Stimulated activated CD4-positive, alpha-beta T cell treated with anti-CD3 and anti-CD28 coated beads, Interleukin-15, amount 100 ng/mL, for 1 hour (primary cell): Measurements from ENCODE around the gene ABCG2.
A peak's percentile ranks its signal among the peaks of the same experiment; 100 is the strongest.

Experiments
- DNase-seq, 2 donors: peaks; one replicate each; pipeline ENCODE4 v3.0.0-alpha.2; 2020; ENCODE audit warnings: low read depth in 1 of 2, low spot score in 1 of 2

Gene ABCG2

GRCh38 chr4:88158489-88159228 lies at the start of gene ABCG2:
TSS of gene ABCG2 (minus strand) at chr4:88158639. CDS start at chr4:88139995, 18,644 bp downstream.
- peak in 1 of 2 donors; percentile 12 for DNase-seq

GRCh38 chr4:88208156-88208555 lies 49.7 kb upstream of the ABCG2 start:
- DNase-seq = no peak

- DNase-seq = no peak
These were observed 48.7 kb upstream of the ABCG2 start for GRCh38 chr4:88207171-88207570.

- DNase-seq = no peak
These were observed 46.4 kb upstream of the ABCG2 start for GRCh38 chr4:88204882-88205281.

GRCh38 chr4:88202443-88202842 lies 44.0 kb upstream of the ABCG2 start:
- no peak for DNase-seq

GRCh38 chr4:88200186-88200585 lies 41.7 kb upstream of the ABCG2 start:
- no peak for DNase-seq

DNA sequence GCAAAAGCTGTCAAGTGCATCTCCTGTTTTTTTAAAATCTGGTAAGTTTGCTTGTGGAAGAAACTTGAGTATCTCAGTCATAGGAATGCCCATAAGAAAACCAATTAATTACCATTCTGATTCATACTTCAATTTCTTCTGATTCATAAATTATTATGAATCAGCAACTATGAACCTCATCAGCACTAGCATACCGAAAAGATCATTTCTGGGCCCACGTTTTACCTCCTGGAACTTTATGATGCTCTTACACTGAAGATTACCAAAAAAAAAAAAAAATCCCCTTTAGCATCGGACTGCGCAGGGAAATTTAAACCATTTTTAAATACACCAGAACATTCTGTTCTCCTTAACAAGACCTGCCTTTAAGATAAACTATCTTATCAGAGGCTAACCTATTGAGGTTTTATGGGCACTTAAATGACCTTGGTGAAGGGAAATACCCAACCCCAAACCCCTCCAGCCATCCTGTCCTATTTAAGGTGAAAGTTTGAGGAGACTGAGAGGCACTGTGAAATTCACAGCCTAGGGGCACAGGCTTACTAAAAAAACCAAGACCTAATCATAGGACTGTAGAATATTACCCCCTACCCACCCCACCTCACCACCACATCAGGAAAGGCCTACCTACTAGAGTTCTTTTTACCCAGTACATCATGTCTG lies 38.2 kb upstream of the ABCG2 start:
- DNase-seq = no peak

DNA sequence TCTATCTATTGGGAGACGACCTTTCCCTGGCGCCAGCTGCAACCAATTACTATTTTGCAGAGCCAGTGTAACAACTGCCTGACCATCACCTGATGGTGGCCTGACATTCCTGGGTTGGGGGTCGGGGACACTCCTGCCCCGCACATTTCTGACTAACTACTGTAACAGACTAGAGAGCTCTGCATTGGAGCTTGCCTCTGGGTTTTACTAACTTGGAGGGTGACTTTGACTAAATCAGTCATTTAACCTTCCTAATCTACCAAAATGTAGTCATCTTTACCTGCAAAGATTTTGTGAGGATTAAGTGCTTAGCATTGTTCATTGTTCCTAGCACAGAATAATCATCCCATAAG lies 37.5 kb upstream of the ABCG2 start:
- no peak for DNase-seq

DNA sequence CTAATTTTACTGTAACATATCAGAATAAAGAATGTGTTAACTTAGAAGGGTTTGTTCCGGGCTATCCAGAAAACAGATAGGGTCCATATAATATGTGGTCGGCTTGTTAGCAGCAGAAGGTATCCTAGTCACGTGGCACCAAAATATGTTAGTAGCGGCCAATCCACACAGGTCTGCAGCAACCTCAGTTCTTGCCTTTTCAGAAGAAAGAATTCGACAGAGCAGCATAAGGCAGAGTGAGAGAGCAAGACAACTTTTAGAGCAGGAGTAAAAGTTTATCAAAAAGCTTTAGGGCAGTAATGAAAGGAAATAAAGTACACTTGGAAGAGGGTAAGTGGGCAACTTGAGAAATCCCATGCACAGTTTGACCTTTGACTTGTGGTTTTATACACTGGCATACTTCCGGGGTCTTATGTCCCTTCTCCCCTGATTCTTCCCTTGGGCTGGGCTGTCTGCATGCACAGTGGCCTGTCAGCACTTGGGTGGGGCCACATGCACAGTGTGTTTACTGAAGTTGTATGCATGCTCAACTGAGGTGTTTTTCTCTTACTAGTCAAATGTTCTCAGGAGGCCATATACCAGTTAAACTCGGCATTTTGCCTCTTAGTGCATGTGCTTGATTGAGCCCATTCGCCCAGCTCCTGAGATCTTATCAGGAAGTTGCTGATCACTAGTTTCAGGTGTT lies 37.0 kb upstream of the ABCG2 start:
- no peak for DNase-seq

DNA sequence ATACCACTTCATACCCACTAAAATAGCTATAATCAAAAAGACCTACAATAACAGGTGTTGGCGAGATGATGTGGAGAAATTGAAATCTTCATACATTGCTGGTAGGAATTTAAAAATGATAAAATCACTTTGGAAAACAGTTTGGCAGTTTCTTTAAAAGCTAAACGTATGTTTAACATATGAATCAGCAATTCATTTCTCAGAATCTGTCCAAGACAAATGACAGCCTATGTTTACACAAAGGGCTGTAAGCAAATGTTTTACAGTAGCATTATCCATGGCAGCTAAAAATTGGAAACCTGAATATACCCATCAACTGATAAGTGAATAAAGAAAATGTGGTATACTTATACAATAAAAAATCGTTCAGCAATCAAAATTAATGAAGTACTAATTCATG lies 33.0 kb upstream of the ABCG2 start:
- DNase-seq = no peak

DNA sequence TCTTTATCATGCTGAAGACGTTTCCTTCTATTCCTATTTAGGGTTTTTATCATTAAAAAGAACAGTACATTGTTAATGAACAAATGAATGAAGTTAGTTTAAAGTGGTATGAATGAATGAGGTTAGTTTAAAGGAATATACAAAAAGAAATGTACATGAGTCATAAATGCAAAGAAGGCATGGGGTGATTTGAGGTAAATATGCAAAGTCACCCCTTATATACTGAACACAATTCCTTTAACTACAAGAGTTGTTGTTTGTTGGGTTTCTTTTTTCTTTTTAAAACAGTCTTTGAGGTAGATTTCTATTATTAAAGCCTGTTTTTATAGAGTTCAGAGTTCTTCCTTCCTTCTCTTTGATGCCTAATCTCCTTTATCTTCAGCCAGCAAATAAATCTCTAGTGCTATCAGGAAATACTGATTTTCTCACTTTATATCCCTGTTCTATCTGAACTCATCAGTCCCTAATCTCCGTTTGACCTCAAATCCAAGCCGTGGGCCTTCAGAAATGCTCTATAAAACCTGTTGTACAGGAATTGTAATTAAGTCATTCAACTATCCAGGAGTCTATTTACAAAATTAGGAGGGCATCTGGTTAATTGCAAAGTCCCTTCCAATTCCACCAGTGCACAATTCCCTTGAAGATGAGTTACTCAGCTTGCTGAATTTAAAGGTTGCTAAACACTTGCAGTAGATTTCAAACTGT lies 31.6 kb upstream of the ABCG2 start:
- no peak for DNase-seq

- DNase-seq = no peak
These were observed 30.9 kb upstream of the ABCG2 start for GRCh38 chr4:88189418-88189738.

GRCh38 chr4:88188738-88189417 lies 30.4 kb upstream of the ABCG2 start:
- no peak for DNase-seq

- DNase-seq = no peak
These were observed 29.3 kb upstream of the ABCG2 start for GRCh38 chr4:88187766-88188165.

GRCh38 chr4:88185906-88186305 lies 27.5 kb upstream of the ABCG2 start:
- no peak for DNase-seq

DNA sequence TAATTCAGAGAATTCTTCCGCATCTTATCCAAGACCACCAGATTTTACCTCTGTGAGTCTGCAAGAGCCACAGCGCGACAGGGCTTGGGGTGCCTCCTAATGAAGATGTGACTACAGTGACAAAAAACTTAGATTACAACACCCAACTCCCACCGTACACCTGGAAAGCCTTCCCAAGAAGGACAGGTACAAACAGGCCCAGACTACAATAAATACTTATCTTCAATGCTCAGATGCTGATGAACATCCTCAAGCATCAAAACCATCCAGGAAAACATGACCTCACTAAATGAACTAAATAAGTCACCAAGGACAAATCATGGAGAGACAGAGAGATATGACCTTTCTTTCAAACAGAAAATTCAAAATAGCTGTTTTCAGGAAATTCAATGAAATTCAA lies 20.8 kb upstream of the ABCG2 start:
- no peak for DNase-seq

DNA sequence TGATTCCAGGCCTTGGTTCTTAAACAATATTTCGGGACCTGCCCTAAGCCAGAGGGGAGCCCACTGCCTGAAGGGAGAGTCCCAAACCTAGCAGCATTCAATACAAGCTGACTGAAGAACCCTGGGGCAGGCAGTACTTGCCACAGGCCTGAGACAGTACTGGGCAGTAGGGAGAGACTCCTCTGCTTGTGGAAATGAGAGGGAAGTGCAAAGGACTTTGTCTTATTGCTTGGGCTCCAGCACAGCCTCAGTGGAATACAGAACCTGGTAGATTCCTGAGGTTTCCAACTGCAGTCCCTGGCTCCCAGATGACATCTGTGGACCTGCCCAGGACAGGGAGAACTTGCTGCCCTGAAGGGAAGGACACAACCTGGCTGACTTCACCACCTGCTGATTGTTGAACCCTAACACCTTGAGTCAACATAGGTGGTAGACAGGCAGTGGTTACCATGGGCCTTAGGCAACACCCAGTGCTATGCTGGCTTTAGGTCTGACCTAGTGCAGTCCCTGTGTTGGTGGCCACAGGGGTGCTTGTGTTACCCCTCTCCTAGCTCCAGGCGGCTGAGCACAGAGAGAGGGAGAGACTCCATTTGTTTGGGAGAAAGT lies 20.3 kb upstream of the ABCG2 start:
- DNase-seq = no peak

DNA sequence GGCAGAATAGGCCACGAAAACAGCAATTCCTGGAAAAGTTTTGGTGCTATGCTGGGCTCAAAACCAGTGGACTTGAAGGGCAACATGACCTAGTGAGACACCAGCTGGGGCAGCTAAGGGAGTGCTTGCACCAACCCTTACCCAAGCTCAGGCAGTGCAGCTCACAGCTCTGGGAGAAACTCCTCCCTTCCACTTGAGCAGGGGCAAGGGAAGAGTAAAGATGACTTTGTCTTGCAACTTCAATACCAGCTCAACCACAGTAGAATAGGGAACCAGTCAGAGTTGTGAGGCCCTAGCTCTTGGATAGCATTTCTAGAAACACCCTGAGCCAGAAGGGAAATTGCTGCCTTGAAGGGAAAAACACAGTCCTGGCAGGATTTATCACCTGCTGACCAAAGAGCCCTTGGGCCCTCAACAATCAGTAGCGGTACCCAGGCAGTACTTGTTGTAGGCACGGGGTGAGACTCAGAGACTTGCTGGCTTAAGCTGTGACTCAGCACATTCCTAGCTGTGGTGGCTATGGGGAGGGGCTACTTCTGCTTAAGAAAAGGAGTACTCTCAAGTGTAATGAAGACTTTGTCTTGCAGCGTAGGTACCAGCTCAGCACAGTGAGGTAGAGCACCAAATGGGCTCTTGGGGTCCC lies 19.7 kb upstream of the ABCG2 start:
- no peak for DNase-seq

DNA sequence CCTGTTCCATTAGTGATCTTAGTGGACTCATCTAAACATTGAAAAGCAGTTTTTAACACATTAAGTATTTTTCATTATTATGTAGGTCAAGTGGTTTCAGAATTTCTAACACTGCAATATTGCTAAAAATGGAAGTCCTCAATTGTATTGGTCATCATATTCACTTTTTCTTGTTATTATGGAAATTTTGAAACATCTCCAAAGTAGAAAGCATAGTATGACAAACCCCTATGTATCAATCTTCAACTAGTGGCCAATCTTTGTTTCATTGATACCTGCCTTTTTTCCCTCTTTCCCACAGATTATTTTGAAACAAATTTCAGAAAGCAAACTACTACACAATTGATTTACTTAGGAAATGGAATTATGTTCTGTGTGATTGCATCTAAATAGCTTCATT lies 14.5 kb upstream of the ABCG2 start:
- DNase-seq = no peak

DNA sequence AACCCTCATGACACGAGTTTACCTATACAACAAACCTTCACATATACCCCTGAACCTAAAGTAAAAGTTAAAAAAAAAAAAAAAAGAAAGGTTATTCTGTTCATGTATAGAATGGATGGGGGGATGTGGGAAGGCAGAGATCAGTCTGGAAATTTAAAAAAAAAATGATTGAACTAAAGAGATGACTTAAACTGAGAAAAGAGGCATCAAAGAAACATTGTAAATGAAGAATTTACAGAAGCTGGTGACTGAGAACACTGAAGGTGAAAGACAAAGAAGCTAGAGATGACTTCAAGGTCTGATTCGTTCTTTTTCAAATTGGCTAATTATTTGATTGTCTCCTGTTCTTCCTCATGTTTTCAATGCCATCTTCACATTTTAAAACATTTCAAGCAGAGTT lies 12.8 kb upstream of the ABCG2 start:
- DNase-seq = no peak
